Measurements from ENCODE around the gene HNRNPA1.

The HNRNPA1 gene

DNA sequence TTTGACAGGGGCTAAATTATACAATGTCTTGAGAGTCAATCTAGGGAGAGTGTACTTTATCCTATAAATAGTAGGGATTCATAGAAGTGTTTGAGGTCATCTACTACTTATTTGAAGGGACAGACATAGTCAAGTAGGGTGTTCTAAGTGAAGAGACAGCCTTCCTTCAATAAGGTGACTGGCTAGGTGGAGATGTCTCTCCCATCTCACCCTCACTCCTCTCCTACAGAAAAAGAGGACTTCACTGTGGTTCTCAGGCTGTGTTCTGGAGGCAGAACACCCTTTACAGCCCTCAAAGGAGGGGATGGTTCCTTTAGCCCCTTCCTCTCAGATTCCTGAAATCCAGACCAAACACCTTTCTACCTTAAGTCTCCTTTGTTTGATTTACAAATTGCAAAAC lies 23.1 kb downstream of the HNRNPA1 start:
- Histone ChIP-seq H3K23ac (ENCODE audit: low read length in 2 of 2) (no peak overlapping the region), H3K14ac (ENCODE audit: low read length in 2 of 2) (no peak overlapping the region), H2AFZ (ENCODE audit: low read depth, low read length) (no peak overlapping the region), H3K4ac (ENCODE audit: low read depth in 1 of 2, low read length in 2 of 2) (no peak overlapping the region), H2BK15ac (ENCODE audit: low read depth, poor library complexity, severe bottlenecking) (no peak overlapping the region), H2BK120ac (ENCODE audit: low read depth, low read length) (no peak overlapping the region), H3K4me3 (ENCODE audit: insufficient read depth in 1 of 2, low read depth in 1 of 2, low read length in 2 of 2) (no peak overlapping the region), H3K4me2 (ENCODE audit: low read length, poor library complexity, severe bottlenecking) (no peak overlapping the region), H2BK12ac (ENCODE audit: low read length in 2 of 2) (no peak overlapping the region), H3K27ac (ENCODE audit: low read length, poor library complexity, severe bottlenecking) (no peak overlapping the region), H2BK5ac (ENCODE audit: low read depth, low read length, poor library complexity, severe bottlenecking) (no peak overlapping the region), H2AK5ac (ENCODE audit: low read length, severe bottlenecking) (no peak overlapping the region), H3K18ac (ENCODE audit: low read depth in 1 of 2, low read length in 2 of 2) (no peak overlapping the region), H3K36me3 (ENCODE audit: control insufficient read depth in 1 of 2, insufficient read depth in 2 of 2, low read depth in 1 of 2, low read length in 2 of 2) (no peaks in the 10 kb centered on the region), H4K8ac (ENCODE audit: low read length) (no peak overlapping the region), H3K79me1 (replicated peaks; ENCODE audit: low read length, poor library complexity, severe bottlenecking) (no peaks in the 10 kb centered on the region), H3K4me1 (ENCODE audit: control insufficient read depth, insufficient read depth, low read depth, low read length) (peaks cover 14% of the 10 kb centered on the region), H3K27me3 (ENCODE audit: control insufficient read depth in 1 of 2, insufficient read depth in 1 of 2, low read length in 2 of 2) (peaks cover 18 to 49% of the 10 kb centered on the region in 2 experiments), H4K91ac (ENCODE audit: low read length) (no peak overlapping the region), H3K9me3 (ENCODE audit: control insufficient read depth, low read length) (no peaks in the 10 kb centered on the region), H3K9ac (ENCODE audit: low read length) (no peak overlapping the region)
- DNase-seq: no peak

DNA sequence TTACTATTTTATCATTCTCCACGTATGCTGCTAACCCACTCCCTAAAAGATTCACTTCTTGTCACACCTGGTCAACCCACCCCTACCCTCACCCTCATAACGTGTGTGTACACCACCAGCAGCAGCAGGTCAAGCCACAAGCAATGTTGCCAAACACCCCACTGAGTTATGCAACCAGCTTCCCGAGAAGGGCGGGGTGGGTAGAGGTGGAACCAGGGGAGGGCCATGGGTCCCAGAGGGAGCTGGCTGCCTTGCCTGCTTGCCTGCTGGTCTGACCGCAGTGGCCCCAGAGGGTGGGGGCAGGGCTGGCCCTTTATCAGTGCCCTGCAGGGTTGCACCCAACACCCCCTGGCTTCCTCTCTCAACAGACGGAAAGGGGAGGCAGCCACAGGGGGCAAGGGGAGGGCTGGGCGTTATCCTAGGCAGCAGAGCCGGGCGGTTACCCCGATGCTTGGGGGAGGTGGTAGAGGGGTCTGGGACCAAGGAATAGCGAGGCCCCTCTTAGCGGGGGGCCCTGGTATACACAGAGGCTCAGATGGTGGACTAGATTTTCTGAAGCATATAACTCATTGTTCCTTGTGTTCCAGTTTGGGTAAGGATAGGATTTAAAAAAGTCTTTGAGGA lies 23.8 kb downstream of the HNRNPA1 start:
- Histone ChIP-seq H4K8ac (ENCODE audit: low read length) (no peak overlapping the region), H3K14ac (ENCODE audit: low read length in 2 of 2) (no peak overlapping the region), H3K9ac (ENCODE audit: low read length) (no peak overlapping the region), H3K9me3 (ENCODE audit: control insufficient read depth, low read length) (no peaks in the 10 kb centered on the region), H2BK5ac (ENCODE audit: low read depth, low read length, poor library complexity, severe bottlenecking) (no peak overlapping the region), H3K4ac (ENCODE audit: low read depth in 1 of 2, low read length in 2 of 2) (peak overlapping the region in 1 of 2 experiments; percentile 61), H2BK12ac (ENCODE audit: low read length in 2 of 2) (peak overlapping the region in 1 of 2 experiments; percentile 33), H3K18ac (ENCODE audit: low read depth in 1 of 2, low read length in 2 of 2) (no peak overlapping the region), H3K79me1 (replicated peaks; ENCODE audit: low read length, poor library complexity, severe bottlenecking) (no peaks in the 10 kb centered on the region), H2AFZ (ENCODE audit: low read depth, low read length) (no peak overlapping the region), H2BK120ac (ENCODE audit: low read depth, low read length) (no peak overlapping the region), H3K4me1 (ENCODE audit: control insufficient read depth, insufficient read depth, low read depth, low read length) (peaks cover 14% of the 10 kb centered on the region), H3K36me3 (ENCODE audit: control insufficient read depth in 1 of 2, insufficient read depth in 2 of 2, low read depth in 1 of 2, low read length in 2 of 2) (no peaks in the 10 kb centered on the region), H3K27ac (ENCODE audit: low read length, poor library complexity, severe bottlenecking) (no peak overlapping the region), H3K27me3 (ENCODE audit: control insufficient read depth in 1 of 2, insufficient read depth in 1 of 2, low read length in 2 of 2) (peaks cover 18 to 43% of the 10 kb centered on the region in 2 experiments), H2BK15ac (ENCODE audit: low read depth, poor library complexity, severe bottlenecking) (no peak overlapping the region), H3K4me3 (ENCODE audit: insufficient read depth in 1 of 2, low read depth in 1 of 2, low read length in 2 of 2) (no peak overlapping the region), H3K23ac (ENCODE audit: low read length in 2 of 2) (peak overlapping the region in 1 of 2 experiments; percentile 23), H2AK5ac (ENCODE audit: low read length, severe bottlenecking) (no peak overlapping the region), H4K91ac (ENCODE audit: low read length) (peak overlapping the region; percentile 6), H3K4me2 (ENCODE audit: low read length, poor library complexity, severe bottlenecking) (no peak overlapping the region)
- 21% methylated on average over 11 of the region's 12 CpGs for WGBS
- peak; percentile 55 for DNase-seq

DNA sequence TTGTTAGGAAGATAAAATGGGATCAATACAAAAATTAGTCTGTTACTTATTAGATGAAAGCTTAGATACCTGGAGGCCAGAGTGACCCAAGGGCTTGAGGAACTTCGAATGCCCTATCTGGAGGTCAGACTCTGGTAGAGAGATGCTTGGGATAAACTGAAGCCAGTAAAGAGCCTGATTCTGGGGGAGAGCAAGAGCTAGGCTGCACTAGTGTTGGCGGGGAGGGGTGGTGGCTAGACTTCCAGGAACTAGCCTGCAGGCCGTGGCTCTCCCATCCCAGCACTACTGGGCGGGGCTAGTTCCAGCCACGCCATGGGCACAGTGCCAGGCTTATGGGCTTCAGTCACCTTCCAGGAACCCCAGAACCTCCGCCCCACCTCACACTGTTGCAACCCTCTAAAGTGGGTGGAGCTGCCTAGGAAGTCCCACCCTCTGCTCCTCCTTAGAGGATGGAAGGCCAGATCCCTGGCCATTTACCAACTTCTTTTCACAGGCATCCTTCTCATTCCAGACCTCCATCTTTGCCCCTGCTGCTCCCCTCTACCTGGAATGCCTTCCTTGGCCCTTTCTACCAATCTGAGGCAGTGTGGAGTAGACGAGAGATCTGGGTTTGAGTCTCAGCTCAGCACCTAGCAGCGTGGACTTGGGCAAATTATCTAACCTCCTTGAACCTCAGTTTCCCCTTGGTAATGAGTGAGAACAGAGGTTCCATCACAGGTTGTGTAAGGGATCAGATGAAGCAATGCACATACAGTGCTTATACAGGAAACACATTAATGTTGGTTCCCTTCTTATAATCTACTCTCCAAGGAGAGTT lies 26.6 kb downstream of the HNRNPA1 start:
- Histone ChIP-seq H3K14ac (ENCODE audit: low read length in 2 of 2) (no peak overlapping the region), H3K23ac (ENCODE audit: low read length in 2 of 2) (no peak overlapping the region), H3K27ac (ENCODE audit: low read length, poor library complexity, severe bottlenecking) (no peak overlapping the region), H3K4ac (ENCODE audit: low read depth in 1 of 2, low read length in 2 of 2) (no peak overlapping the region), H3K4me1 (ENCODE audit: control insufficient read depth, insufficient read depth, low read depth, low read length) (peaks cover 5% of the 10 kb centered on the region), H3K79me1 (replicated peaks; ENCODE audit: low read length, poor library complexity, severe bottlenecking) (no peaks in the 10 kb centered on the region), H3K9me3 (ENCODE audit: control insufficient read depth, low read length) (no peaks in the 10 kb centered on the region), H2BK5ac (ENCODE audit: low read depth, low read length, poor library complexity, severe bottlenecking) (no peak overlapping the region), H3K9ac (ENCODE audit: low read length) (no peak overlapping the region), H3K4me2 (ENCODE audit: low read length, poor library complexity, severe bottlenecking) (no peak overlapping the region), H4K91ac (ENCODE audit: low read length) (no peak overlapping the region), H2BK12ac (ENCODE audit: low read length in 2 of 2) (no peak overlapping the region), H2BK120ac (ENCODE audit: low read depth, low read length) (no peak overlapping the region), H4K8ac (ENCODE audit: low read length) (peak overlapping the region; percentile 19), H3K18ac (ENCODE audit: low read depth in 1 of 2, low read length in 2 of 2) (no peak overlapping the region), H2AK5ac (ENCODE audit: low read length, severe bottlenecking) (no peak overlapping the region), H3K4me3 (ENCODE audit: insufficient read depth in 1 of 2, low read depth in 1 of 2, low read length in 2 of 2) (no peak overlapping the region), H3K27me3 (ENCODE audit: control insufficient read depth in 1 of 2, insufficient read depth in 1 of 2, low read length in 2 of 2) (peaks cover 12 to 21% of the 10 kb centered on the region in 2 experiments), H2BK15ac (ENCODE audit: low read depth, poor library complexity, severe bottlenecking) (no peak overlapping the region), H2AFZ (ENCODE audit: low read depth, low read length) (no peak overlapping the region), H3K36me3 (ENCODE audit: control insufficient read depth in 1 of 2, insufficient read depth in 2 of 2, low read depth in 1 of 2, low read length in 2 of 2) (no peaks in the 10 kb centered on the region)
- 78% methylated on average over 8 of the region's 8 CpGs for WGBS
- no peak for DNase-seq

DNA sequence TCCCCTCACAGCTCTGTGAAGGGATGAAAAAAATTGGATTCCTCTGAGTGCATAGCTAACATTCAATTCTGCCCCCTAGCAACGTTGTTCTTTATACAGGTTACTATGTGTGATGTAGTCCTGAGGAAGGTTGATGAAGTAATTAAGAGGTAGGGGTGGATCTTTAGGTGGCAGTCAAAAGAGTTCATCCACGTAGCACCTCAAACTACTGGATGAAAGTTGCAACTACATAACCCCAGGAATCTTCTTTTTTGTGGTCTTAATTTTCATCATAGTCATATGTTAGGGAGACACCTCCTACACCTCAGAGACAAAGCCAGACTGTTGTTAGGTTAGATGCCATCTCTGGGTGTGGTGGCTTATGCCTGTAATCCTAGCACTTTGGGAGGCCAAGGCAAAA lies 30.5 kb downstream of the HNRNPA1 start:
- H4K91ac ChIP-seq (ENCODE audit: low read length): no peak overlapping the region
- no peak overlapping the region for H3K4me3 ChIP-seq (ENCODE audit: insufficient read depth in 1 of 2, low read depth in 1 of 2, low read length in 2 of 2)
- H3K36me3 ChIP-seq (ENCODE audit: control insufficient read depth in 1 of 2, insufficient read depth in 2 of 2, low read depth in 1 of 2, low read length in 2 of 2): no peaks in the 10 kb centered on the region
- no peak overlapping the region for H4K8ac ChIP-seq (ENCODE audit: low read length)
- H3K18ac ChIP-seq (ENCODE audit: low read depth in 1 of 2, low read length in 2 of 2): no peak overlapping the region
- DNase-seq: no peak
- H3K23ac ChIP-seq (ENCODE audit: low read length in 2 of 2): no peak overlapping the region
- H2AFZ ChIP-seq (ENCODE audit: low read depth, low read length): no peak overlapping the region
- H2AK5ac ChIP-seq (ENCODE audit: low read length, severe bottlenecking): no peak overlapping the region
- no peak overlapping the region for H3K27ac ChIP-seq (ENCODE audit: low read length, poor library complexity, severe bottlenecking)
- H2BK5ac ChIP-seq (ENCODE audit: low read depth, low read length, poor library complexity, severe bottlenecking): no peak overlapping the region
- H2BK15ac ChIP-seq (ENCODE audit: low read depth, poor library complexity, severe bottlenecking): no peak overlapping the region
- no peak overlapping the region for H2BK120ac ChIP-seq (ENCODE audit: low read depth, low read length)
- no peaks in the 10 kb centered on the region for H3K79me1 ChIP-seq (replicated peaks; ENCODE audit: low read length, poor library complexity, severe bottlenecking)
- H3K9ac ChIP-seq (ENCODE audit: low read length): no peak overlapping the region
- H3K4ac ChIP-seq (ENCODE audit: low read depth in 1 of 2, low read length in 2 of 2): no peak overlapping the region
- H3K27me3 ChIP-seq (ENCODE audit: control insufficient read depth in 1 of 2, insufficient read depth in 1 of 2, low read length in 2 of 2): peaks cover 0 to 9% of the 10 kb centered on the region in 2 experiments
- no peaks in the 10 kb centered on the region for H3K4me1 ChIP-seq (ENCODE audit: control insufficient read depth, insufficient read depth, low read depth, low read length)
- H3K14ac ChIP-seq (ENCODE audit: low read length in 2 of 2): no peak overlapping the region
- 92% methylated on average over 1 of the region's 2 CpGs for WGBS
- no peaks in the 10 kb centered on the region for H3K9me3 ChIP-seq (ENCODE audit: control insufficient read depth, low read length)
- H3K4me2 ChIP-seq (ENCODE audit: low read length, poor library complexity, severe bottlenecking): no peak overlapping the region
- H2BK12ac ChIP-seq (ENCODE audit: low read length in 2 of 2): no peak overlapping the region

All from mesenchymal stem cell (in vitro differentiated cells and primary cell).